ENCODE results near the gene APOB.

Gene APOB

GRCh38 chr2:21019000-21019677 lies 24.7 kb downstream of the APOB start:
- DNase-seq (ENCODE audit: low read depth): no peak

- DNase-seq (ENCODE audit: low read depth): no peak
Observed at GRCh38 chr2:21018290-21018689, 25.6 kb downstream of the APOB start.

GRCh38 chr2:21017748-21018276 lies 26.1 kb downstream of the APOB start:
- no peak for DNase-seq (ENCODE audit: low read depth)

GRCh38 chr2:21015281-21015645 lies 28.6 kb downstream of the APOB start:
- no peak for DNase-seq (ENCODE audit: low read depth)

- no peak for DNase-seq (ENCODE audit: low read depth)
Observed at GRCh38 chr2:21014364-21015280, 29.3 kb downstream of the APOB start.

- DNase-seq (ENCODE audit: low read depth): no peak
Observed at GRCh38 chr2:21013043-21013816, 30.6 kb downstream of the APOB start.

- DNase-seq (ENCODE audit: low read depth): no peak
Observed at GRCh38 chr2:21012557-21012937, 31.3 kb downstream of the APOB start.

GRCh38 chr2:21011876-21012556 lies 31.9 kb downstream of the APOB start:
- no peak for DNase-seq (ENCODE audit: low read depth)

GRCh38 chr2:21011453-21011852 lies 32.4 kb downstream of the APOB start:
- DNase-seq (ENCODE audit: low read depth): no peak

GRCh38 chr2:21010813-21011439 lies 32.9 kb downstream of the APOB start:
- no peak for DNase-seq (ENCODE audit: low read depth)

GRCh38 chr2:21009662-21010225 lies 34.1 kb downstream of the APOB start:
- no peak for DNase-seq (ENCODE audit: low read depth)

GRCh38 chr2:21008790-21009661 lies 34.8 kb downstream of the APOB start:
- DNase-seq (ENCODE audit: low read depth): no peak

- no peak for DNase-seq (ENCODE audit: low read depth)
Observed at GRCh38 chr2:21008014-21008789, 35.7 kb downstream of the APOB start.

- DNase-seq (ENCODE audit: low read depth): no peak
Observed at GRCh38 chr2:21007129-21008013, 36.5 kb downstream of the APOB start.

- DNase-seq (ENCODE audit: low read depth): no peak
Observed at GRCh38 chr2:21006423-21007128, 37.3 kb downstream of the APOB start.

- no peak for DNase-seq (ENCODE audit: low read depth)
Observed at GRCh38 chr2:21005700-21006422, 38.0 kb downstream of the APOB start.

All from stimulated activated CD4-positive, alpha-beta T cell treated with anti-CD3 and anti-CD28 coated beads, Interleukin-2, amount 100 ng/mL, for 4 hours (primary cell).